Endothelial cell of umbilical vein (primary cell): ENCODE results near the gene FLVCR2. TPM values are rescaled to one million over a fixed set of nuclear protein-coding genes. Genes with fewer than 3 reads are reported as not detected.

Experiments
- BruUV-seq: library from RNA; stranded (reverse); fragments of 400-500 nt; replicated peaks from 2 replicates; lab custom pipeline; 2021; lab: Mats Ljungman, UMichigan
- CTCF ChIA-PET: fragments of 300-600, 350-600 bp; sonication (Branson Sonifier 250); formaldehyde crosslinking; loops from one replicate; lab custom pipeline; 2021; ENCODE audit warnings: antibody characterized with exemption, inconsistent platforms; lab: Charles Lee
- POLR2A ChIA-PET: fragments of 300-600, 350-600 bp; sonication (Branson Sonifier 250); formaldehyde crosslinking; loops from one replicate; lab custom pipeline; 2021; ENCODE audit warnings: antibody characterized with exemption, inconsistent platforms; lab: Charles Lee
- DNase-seq: peaks from one replicate; pipeline ENCODE4 v3.0.0-alpha.2; 2011; ENCODE audit warnings: low read depth, low spot score
- FAIRE-seq: peaks from 2 replicates; lab custom pipeline; 2011; peaks lifted over from hg19 to GRCh38; lab: Jason Lieb, UNC
- H2AFZ ChIP-seq: 2 replicates; pipeline ENCODE4 v1.6.0; 2012; ENCODE audit warnings: low read depth, low read length, control low read depth, inconsistent platforms
- H3K27ac ChIP-seq: 2 replicates; pipeline ENCODE4 v1.5.1; 2011; ENCODE audit warnings: low read depth, mild to moderate bottlenecking, control low read depth, low read length, moderate library complexity; ENCODE audit not compliant: insufficient read depth
- H3K27me3 ChIP-seq, 2 experiments: 2 replicates each; pipeline versions ENCODE4 v1.6.0 to v1.6.1; 2011; ENCODE audit warnings: low read length in 2 of 2, mixed read lengths in 1 of 2; ENCODE audit not compliant: control insufficient read depth in 2 of 2, insufficient read depth in 2 of 2
- H3K36me3 ChIP-seq, 2 experiments: 2 replicates in 1 of 2; 3 replicates in 1 of 2; pipeline ENCODE4 v1.5.1; 2011; ENCODE audit warnings: low read length in 2 of 2, mild to moderate bottlenecking in 1 of 2, moderate library complexity in 1 of 2; ENCODE audit not compliant: control insufficient read depth in 2 of 2, insufficient read depth in 2 of 2; ENCODE audit errors: extremely low read depth in 1 of 2
- H3K4me1 ChIP-seq: 3 replicates; pipeline ENCODE4 v1.5.1; 2011; ENCODE audit warnings: mild to moderate bottlenecking, low read length; ENCODE audit not compliant: control insufficient read depth, insufficient read depth; ENCODE audit errors: extremely low read depth
- H3K4me2 ChIP-seq: 2 replicates; pipeline ENCODE4 v1.6.1; 2011; ENCODE audit warnings: low read length, control low read depth, mixed read lengths; ENCODE audit not compliant: insufficient read depth
- H3K4me3 ChIP-seq, 3 experiments: fragments of 200-600 bp in 1 of 3; sonication (generic), shearing (Covaris generic) in 1 of 3; replicated peaks in 1 of 3; 2 replicates each; pipeline ENCODE4 v1.5.1; 2011 to 2016; ENCODE audit warnings: control low read depth in 3 of 3, low read length in 3 of 3, mild to moderate bottlenecking in 2 of 3, inconsistent platforms in 1 of 3, low read depth in 1 of 3, moderate library complexity in 1 of 3; ENCODE audit not compliant: insufficient read depth in 1 of 3
- H3K79me2 ChIP-seq: 2 replicates; pipeline ENCODE4 v1.6.0; 2012; ENCODE audit warnings: low read length, inconsistent platforms; ENCODE audit not compliant: control insufficient read depth, insufficient read depth
- H3K9ac ChIP-seq: replicated peaks from 2 replicates; pipeline ENCODE3; 2011; ENCODE audit warnings: low read length, control low read depth; ENCODE audit not compliant: insufficient read depth; ENCODE audit errors: extremely low read depth
- H3K9me1 ChIP-seq: replicated peaks from 3 replicates; pipeline ENCODE4 v1.6.0; 2011; ENCODE audit warnings: mild to moderate bottlenecking, low read length; ENCODE audit not compliant: control insufficient read depth, insufficient read depth; ENCODE audit errors: extremely low read depth
- H3K9me3 ChIP-seq: replicated peaks from 2 replicates; pipeline ENCODE4 v1.5.1; 2012; ENCODE audit warnings: low read length, inconsistent platforms; ENCODE audit not compliant: control insufficient read depth, insufficient read depth
- H4K20me1 ChIP-seq: replicated peaks from 2 replicates; pipeline ENCODE3; 2011; ENCODE audit warnings: mild to moderate bottlenecking, low read length; ENCODE audit not compliant: control insufficient read depth, insufficient read depth; ENCODE audit errors: extremely low read depth
- EZH2 ChIP-seq: IDR thresholded peaks from 2 replicates; pipeline ENCODE4 v1.6.1; 2012; ENCODE audit warnings: borderline replicate concordance, low read depth, mild to moderate bottlenecking, moderate library complexity, low read length, inconsistent platforms; ENCODE audit not compliant: severe bottlenecking
- FOS ChIP-seq: IDR thresholded peaks from 2 replicates; pipeline ENCODE4 v1.6.1; 2011; ENCODE audit warnings: mild to moderate bottlenecking, low read length, moderate library complexity, borderline replicate concordance; ENCODE audit not compliant: insufficient read depth
- GATA2 ChIP-seq: IDR thresholded peaks from 2 replicates; pipeline ENCODE4 v1.7.0; 2011; ENCODE audit warnings: low read depth, mild to moderate bottlenecking, moderate library complexity, mixed read lengths, low read length; ENCODE audit not compliant: insufficient read length, insufficient read depth
- JUN ChIP-seq: IDR thresholded peaks from 2 replicates; pipeline ENCODE4 v1.6.1; 2011; ENCODE audit warnings: borderline replicate concordance, low read depth; ENCODE audit not compliant: insufficient read length, insufficient read depth
- MYC ChIP-seq: IDR thresholded peaks from one replicate; pipeline ENCODE4 v1.6.1; 2011; ENCODE audit warnings: mild to moderate bottlenecking, low read depth, low read length
- POLR2A ChIP-seq: IDR thresholded peaks from 2 replicates; pipeline ENCODE4 v1.6.1; 2012; ENCODE audit warnings: low read depth, mild to moderate bottlenecking, control low read depth, low read length
- POLR2AphosphoS5 ChIP-seq: IDR thresholded peaks from 2 replicates; pipeline ENCODE4 v1.6.1; 2012; ENCODE audit warnings: low read depth, mild to moderate bottlenecking, control low read depth, low read length, moderate library complexity; ENCODE audit not compliant: insufficient read depth
- dilution Hi-C: fragments of 300-500 bp; cut with MboI; formaldehyde crosslinking; loops from one replicate; pipeline ENCODE4 v1.15.0; 2019; ENCODE audit warnings: low sequenced_read_pairs; ENCODE audit not compliant: extremely low pct_ligation_motif_present
- intact Hi-C: fragments of 100-400 bp; cut with micrococcal nuclease; formaldehyde crosslinking; loops from one replicate; pipeline ENCODE4 v1.10.0; 2022
- polyA plus RNA-seq, 4 experiments: library from polyadenylated mRNA; depleted of rRNA in 3 of 4; stranded (reverse) in 3 of 4; unstranded in 1 of 4; fragments of >200 nt; gene quantifications; 2 replicates each; pipeline versions ENCODE4 v1.2.1 to v1.2.3, GENCODE V29; 2011 to 2012; ENCODE audit warnings: missing spikeins in 1 of 4
- total RNA-seq: library from RNA; stranded (reverse); gene quantifications from 2 replicates; pipeline ENCODE4 v1.2.3, GENCODE V29; 2021
- TF ChIP-seq, protein P1 (sequence below): IDR thresholded peaks from 2 replicates; pipeline ENCODE4 v1.6.1; 2011; ENCODE audit not compliant: insufficient read depth, insufficient read length
- TF ChIP-seq, protein P2 (sequence below), 2 donors: IDR thresholded peaks; 1 replicate in 1 of 2; 2 replicates in 1 of 2; pipeline ENCODE4 v1.5.1; 2011; ENCODE audit warnings: low read length in 2 of 2, mild to moderate bottlenecking in 2 of 2, moderate library complexity in 2 of 2, control low read depth in 1 of 2, inconsistent platforms in 1 of 2, low read depth in 1 of 2; ENCODE audit not compliant: insufficient read depth in 1 of 2; ENCODE audit errors: extremely low read depth in 1 of 2

Gene FLVCR2
- total and polyA plus RNA-seq, 2 donors (not counting 3 experiments of a cell fraction or from before 2014, with no cell fraction given), result 1.4 to 4.9 TPM

DNA sequence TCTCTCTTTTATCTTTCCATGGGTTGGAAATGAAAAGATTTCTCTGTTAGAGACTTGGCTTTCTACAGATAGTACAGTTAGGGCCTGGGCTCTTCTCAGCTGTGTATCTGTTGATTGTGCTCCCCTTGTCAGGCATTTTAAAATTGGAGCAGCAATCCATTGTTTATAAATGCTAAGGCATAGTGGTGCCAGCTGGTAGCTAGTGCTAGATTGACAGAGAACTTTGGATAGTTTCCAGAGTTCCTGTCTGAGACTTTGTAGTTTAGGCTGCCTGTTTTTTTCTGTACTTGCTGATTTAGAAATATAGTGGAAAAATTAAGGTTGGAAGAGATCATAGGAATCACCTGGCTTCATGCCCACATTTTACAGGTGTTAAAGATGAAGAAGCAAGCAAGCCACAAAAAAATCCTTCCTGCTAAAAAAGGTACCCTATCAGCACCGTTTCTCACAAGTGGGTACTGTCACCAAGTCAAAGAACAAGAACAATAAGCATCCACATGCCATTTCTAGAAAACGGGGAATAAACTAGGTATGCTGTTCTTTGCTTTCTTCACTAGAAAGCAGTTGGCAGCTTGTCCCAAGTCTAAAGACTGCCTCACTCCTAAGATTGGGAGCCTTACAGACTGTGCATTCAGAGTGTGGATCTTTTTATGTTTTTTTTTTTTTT lies 88.8 kb downstream of the FLVCR2 start:
- no peak overlapping the region for H3K27ac ChIP-seq
- CTCF ChIA-PET, result interaction anchor here (1.0 to 1.5 kb wide), 3 partner anchors 13 to 315 kb away, joined by 3 to 8 read pairs (median 4); no protein-coding TSS in a partner anchor
- H4K20me1 ChIP-seq, result no peaks in the 10 kb centered on the region
- TF ChIP-seq JUN, result no peak
- TF ChIP-seq EZH2, result no peak
- TF ChIP-seq, protein P1, sequence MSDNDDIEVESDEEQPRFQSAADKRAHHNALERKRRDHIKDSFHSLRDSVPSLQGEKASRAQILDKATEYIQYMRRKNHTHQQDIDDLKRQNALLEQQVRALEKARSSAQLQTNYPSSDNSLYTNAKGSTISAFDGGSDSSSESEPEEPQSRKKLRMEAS, result no peak
- no peak for TF ChIP-seq POLR2AphosphoS5
- TF ChIP-seq GATA2, result no peak
- TF ChIP-seq FOS, result no peak
- TF ChIP-seq POLR2A, result no peak
- no peak for TF ChIP-seq MYC
- TF ChIP-seq, protein P2, sequence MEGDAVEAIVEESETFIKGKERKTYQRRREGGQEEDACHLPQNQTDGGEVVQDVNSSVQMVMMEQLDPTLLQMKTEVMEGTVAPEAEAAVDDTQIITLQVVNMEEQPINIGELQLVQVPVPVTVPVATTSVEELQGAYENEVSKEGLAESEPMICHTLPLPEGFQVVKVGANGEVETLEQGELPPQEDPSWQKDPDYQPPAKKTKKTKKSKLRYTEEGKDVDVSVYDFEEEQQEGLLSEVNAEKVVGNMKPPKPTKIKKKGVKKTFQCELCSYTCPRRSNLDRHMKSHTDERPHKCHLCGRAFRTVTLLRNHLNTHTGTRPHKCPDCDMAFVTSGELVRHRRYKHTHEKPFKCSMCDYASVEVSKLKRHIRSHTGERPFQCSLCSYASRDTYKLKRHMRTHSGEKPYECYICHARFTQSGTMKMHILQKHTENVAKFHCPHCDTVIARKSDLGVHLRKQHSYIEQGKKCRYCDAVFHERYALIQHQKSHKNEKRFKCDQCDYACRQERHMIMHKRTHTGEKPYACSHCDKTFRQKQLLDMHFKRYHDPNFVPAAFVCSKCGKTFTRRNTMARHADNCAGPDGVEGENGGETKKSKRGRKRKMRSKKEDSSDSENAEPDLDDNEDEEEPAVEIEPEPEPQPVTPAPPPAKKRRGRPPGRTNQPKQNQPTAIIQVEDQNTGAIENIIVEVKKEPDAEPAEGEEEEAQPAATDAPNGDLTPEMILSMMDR (IDR thresholded peaks at IDR 0.05; ENCODE audit: extremely low read depth in 1 of 2, insufficient read depth in 1 of 2, low read depth in 1 of 2, low read length in 2 of 2), result no peak
- POLR2A ChIA-PET, result interaction anchor here (0.5 kb wide), 1 partner anchor 27 kb away, joined by 3 read pairs; no protein-coding TSS in a partner anchor
- H3K27me3 ChIP-seq, result no peaks in the 10 kb centered on the region
- H3K4me2 ChIP-seq, result no peak overlapping the region
- H3K4me3 ChIP-seq, result no peak overlapping the region
- H3K36me3 ChIP-seq, result peaks cover 2 to 13% of the 10 kb centered on the region in 2 experiments
- intact Hi-C loops, result no loop called here
- dilution Hi-C loops, result no loop called here
- H3K9me3 ChIP-seq, result no peaks in the 10 kb centered on the region
- BruUV-seq, result no TSS peak
- no peak overlapping the region for H3K9ac ChIP-seq
- FAIRE-seq, result no peak
- peak; percentile 64 for DNase-seq
- H3K9me1 ChIP-seq, result no peaks in the 10 kb centered on the region
- H2AFZ ChIP-seq, result no peak overlapping the region
- peaks cover 67% of the 10 kb centered on the region for H3K79me2 ChIP-seq
- H3K4me1 ChIP-seq, result peaks cover 22% of the 10 kb centered on the region
